HG03460 (cell line): ENCODE results near the gene NUDT2.

Source experiments
- ATAC-seq: cut with Tn5 transposase; IDR thresholded peaks from one replicate; pipeline ENCODE4 v1.9.1; 2021; ENCODE audit not compliant: unreplicated experiment

Gene NUDT2

DNA sequence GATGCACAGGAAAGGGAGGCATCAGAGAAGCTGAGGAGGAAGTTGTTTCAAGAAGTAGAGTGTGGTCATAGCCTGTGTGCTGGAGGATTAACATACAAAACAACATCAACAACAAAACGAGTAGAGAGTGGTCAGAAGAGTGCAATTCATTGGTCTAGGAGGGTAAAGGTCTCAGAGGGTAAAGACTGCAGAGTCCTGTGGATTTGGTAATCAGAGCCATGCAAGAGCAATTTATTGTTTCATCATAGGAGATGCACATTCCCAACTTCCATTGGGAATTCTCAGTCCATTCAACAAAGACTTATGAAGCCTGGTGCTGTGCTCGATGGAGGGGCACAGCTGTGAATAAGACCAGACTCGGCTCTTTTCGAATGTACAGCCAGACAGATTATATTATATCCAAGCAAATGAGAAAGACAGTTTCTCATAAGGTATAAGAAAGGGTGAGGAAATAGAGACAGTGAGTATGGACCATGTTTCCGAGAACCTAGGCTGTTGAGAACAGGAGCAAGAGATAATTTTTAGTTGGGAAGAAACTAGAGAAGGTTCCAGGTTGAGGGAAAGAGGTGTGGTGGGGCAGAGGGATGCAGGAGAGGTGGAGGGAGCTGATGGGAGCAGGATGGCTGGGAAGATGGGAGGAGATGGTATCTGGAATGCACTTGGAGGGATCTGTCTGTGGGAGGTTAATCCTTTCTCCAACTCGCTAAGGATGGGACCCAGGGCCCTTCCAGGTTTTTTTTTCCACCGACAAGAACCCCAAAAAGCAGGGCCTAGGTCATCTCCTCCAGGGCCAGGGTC is 55.2 kb downstream of the NUDT2 start:
- no peak for ATAC-seq

DNA sequence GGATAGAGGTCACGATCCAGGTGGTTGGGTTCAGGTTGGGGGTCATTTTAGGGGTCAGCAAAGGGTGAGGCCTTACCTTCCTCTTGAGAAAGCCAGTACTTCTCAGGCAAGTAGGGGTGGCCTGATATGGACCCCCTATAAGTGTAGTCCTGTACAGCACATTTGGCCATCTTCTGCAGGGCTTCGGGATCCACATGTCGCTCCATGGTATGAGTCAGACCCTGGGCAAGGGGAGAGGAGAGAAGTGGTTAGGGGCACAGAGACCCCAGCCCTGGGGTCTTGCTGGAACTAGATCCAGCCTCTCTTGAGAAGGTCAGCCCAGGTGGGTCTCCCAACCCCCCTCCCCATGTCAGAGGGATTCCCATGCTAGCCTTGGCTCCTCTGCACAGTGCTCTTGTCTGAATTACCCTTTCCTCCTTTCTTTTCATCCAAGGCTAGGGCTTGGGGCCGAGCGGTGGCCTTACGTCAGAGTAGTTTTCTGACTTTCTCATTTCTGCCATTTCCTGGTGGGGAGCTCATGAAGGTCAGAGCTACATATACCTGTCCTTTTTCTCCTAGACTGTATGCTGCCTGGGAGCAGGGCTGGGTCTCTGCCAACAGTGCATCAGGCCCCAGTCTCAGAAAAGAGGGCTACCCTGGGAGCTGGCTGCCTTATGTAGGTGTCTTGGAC is 56.3 kb downstream of the NUDT2 start:
- ATAC-seq, result no peak

DNA sequence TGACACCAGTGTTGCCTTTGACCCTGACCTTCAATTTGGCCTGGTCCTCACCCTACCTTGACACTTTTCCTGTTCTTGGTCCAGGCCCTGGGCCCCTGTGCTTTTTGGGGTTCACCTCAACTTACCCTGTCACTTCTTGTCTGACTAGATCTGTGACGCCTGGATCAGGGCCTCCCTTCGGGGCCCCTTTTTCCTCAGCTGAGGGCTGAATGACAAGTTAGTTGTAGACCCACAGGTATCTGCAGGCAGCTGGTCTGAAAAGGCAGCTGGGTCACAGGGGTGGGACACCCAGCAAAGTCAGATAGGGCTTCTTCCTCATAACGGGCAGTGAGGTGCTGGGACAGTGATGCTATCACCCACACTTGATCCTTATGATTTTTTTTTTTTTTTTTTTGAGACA is 57.3 kb downstream of the NUDT2 start:
- no peak for ATAC-seq

DNA sequence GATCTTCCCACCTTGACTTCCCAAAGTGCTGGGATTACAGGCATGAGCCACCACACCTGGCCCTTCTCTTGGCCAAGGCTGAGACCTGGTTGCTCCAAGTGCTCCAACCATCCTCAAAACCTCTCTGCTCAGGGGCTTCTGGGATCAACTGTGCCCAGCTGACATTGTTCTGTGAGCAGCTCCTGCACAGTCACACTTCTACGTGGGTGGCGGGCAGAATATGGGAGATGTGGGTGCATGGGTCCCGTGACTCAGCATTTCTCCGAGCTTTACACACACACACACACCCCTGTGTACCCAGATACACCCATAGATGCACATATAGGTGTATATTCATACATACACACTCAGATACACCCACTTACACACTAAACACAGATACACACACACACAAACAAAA is 57.9 kb downstream of the NUDT2 start:
- ATAC-seq, result no peak

DNA sequence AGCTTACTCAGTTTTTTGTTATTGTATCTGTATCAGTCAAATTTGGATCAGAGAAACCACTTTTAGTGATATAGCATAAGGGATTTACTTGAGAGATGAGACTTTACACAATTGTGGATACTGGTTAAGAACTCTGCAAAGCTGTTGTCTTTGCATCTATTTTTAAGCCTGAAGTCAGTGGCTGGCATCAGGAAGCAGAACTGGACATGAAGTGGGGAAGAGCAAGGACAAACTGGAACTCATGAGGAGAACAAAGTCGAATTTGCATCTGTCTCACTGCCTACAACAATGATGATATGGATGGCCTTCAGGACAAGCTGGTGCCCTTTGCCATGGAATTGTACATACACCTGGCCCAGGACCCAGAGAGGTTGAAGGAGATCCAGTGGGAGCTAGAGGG is 63.1 kb downstream of the NUDT2 start:
- no peak for ATAC-seq
